Measurements from ENCODE around the gene POLL.
A peak's percentile ranks its signal among the peaks of the same experiment; 100 is the strongest.
"Not testable (repeated sequence)": the region's sequence is repeated elsewhere in the genome, so short reads cannot be mapped to it uniquely, and the experiment has no call there.

POLL gene

DNA sequence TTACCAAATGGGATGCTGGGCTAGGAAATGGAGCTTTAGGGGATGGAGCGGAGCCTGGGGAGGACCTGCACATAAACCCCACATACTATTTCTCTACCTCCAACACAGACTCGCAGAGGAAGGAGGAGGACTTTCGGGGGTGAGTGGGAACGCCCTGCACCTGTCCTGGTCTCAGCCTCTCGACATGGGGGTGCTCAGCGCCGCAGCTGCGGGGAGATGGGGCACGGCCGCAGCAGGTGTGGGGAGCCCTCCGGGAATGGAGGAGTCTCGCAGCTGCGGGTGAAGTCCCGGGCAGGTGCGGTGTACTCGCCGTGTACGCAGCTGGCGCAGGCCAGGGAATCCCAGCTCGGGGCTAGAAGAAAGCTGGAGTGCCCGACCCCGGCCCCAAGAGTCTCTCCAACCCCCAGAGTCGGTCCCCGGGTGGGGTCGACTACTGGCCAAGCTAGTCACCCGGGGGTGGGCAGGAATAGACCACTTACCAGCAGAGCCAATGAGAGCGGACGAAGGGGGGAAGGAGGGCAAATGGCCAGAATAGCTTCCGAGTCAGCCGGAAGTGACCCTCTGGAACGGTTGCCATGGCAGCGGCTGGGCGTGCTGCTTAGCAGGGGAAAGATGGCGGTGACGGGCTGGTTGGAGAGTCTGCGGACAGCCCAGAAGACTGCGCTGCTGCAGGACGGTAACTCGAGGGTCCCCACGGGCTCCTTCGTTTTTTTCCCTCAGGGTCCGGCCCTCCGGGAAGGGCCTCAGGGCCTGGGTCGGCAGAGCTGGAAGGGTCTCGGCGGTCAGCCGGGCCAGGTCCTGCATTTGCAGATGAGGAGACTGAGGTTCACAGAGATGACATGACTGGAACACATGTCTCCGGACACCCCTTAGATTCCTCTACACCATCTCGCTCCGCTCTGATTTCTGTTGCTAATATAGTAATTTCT lies at the start of gene POLL, which contains the start of gene DPCD:
POLL (minus strand) TSS at position 533 of the 929 bp plus-strand sequence. CDS start 897 bp downstream, outside the sequence.
DPCD (plus strand) TSS at position 597 of the 929 bp plus-strand sequence; CDS start at position 613, 16 bp downstream.
- DNase-seq: peak; percentile 95

DNA sequence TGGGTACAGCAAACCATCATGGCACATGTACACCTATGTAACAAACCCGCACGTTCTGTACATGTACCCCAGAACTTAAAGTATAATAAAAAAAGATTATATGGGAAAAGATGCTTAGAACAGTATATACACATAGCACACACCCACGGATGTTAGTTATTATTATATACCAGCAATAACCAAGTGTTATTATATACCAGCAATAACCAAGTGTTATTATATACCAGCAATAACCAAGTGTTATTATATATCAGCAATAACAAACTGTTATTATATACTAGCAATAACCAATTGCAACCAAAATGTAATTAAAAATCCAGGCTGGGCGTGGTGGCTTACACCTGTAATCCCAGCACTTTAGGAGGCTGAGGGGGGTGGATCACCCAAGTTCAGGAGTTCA lies 45.5 kb upstream of the POLL start:
- not testable (repeated sequence) for DNase-seq

DNA sequence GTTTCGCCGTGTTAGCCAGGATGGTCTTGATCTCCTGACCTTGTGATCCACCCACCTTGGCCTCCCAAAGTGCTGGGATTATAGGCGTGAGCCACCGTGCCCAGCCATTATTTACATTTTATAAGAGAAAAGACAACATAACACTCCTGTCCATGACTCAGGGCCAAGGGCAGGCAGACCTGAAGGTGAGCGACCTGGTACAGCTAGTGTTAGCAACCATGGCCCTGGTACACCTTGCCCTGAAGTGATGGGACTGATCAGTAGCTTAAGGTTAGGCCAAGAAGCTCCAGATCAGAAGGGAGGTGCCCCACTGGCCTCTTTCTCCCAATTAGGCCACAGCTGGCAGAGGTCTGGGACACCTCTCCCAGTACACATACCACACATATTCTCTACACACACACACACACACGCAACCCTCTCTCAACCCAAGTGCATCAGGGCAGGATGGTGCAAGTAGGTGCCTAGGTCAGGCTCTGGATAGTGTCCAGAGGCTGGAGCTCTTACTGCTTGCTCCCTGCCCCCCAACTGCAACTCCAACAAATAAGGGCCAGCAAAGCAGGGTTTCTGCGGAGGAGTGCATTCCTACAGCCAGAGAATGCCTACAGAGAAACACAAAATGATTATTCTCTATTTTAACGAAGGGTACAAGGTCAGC lies 43.9 kb upstream of the POLL start:
- no peak for DNase-seq

DNA sequence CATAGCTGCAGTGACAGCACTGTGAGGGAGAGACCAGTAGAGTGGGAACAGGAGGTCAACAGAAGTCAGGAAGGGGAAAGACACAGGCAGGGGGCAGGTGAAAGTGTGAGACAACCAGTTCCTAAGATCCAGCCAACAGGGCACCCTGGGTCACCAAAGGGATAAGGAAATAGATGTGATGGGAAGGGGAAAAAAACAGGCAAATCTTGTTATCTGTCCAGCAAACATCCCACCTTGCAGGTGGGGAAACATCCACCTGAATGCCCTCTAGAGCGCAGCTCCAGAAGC lies 42.5 kb upstream of the POLL start:
- no peak for DNase-seq

DNA sequence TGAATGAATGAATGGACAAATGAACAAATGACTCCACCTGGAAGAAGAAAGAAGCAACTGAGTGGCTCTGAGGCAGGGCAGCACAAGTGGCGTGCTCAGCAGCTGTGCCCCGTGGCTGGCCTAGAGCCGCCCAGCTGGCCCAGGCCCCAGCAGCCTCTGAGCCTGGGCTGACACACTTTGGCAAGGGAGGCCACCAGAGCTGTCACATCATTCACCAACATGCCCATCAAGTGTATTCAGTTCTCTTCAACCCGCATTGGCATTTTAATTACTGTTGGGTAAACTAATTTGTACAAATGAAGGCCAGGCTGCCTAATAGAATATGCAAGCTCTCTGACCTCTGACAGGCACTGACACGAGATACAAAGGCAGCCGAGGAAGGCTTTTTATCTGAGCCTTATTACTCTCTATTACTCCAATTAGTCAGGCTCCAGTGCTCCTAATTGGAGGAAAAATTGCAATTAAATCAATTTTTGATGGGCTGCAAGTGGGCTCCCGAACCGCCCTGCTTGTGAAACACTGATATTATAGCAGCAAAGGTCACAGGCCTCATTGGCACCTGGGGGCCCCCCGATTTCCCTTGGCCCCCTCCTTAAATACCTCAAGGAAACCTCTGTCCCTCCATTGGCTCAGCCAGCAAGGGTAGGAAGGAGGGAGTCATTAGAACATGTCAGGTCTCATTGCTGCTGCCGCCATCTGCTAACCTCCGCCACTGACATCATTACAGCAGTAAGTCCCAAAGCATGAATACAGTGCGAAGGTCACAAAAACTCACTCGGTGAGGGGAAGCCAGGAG lies 42.0 kb upstream of the POLL start:
- DNase-seq: no peak

DNA sequence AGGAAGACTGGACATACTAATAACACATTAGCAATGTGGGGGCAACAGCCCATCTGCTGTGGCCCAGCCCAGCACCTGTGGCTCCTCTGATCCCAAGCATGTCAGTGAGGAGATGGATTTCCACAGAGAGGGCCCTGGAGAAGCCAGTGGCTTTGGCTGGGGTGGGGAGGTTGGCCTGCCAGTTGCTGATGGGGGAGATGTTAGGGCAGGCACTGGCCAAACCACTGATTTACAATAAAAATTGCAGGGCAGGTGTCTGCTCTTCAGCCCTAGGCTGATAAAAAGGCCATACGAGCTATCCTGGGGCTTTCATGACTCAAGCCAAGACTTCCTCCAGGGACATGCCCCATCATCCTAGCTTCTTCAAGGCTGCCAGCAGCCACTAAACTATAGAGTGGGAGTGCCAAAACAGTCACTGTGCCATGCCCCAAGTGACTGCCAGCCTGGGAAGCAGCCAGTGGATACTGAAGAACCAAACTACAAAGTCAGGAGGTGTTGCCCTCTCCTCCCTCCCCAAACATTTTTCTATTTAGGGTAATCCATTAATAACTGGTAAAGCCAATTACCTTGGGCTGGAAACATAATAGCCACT lies 37.9 kb upstream of the POLL start:
- no peak for DNase-seq

DNA sequence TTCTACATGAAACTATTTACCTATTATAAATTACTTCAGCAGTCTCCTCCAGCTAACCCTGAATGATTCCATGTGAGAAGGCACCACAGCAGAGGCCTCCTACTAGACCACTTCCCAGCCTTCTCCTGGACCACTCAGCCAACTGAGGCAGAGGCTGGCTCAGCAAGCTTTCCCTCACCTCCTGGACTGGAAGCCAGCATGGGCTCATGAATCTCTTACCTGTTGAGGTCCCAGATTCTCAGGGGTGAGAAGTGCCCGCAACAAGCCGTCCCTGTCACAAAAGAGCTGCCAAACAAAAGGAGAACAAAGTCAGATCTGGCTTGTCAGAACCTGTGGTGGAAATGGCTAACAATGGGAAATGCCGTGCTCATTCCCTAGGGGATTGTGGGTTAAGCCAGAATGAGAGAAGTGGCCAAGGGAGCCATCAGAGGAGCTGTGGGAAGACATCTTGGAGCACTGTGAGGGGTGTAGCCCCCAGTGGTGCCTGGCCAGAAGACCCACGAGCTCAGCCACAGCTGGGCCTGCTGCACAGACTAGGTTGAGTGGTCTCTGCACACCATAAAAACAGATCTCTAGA lies 36.6 kb upstream of the POLL start:
- DNase-seq: peak; percentile 9

DNA sequence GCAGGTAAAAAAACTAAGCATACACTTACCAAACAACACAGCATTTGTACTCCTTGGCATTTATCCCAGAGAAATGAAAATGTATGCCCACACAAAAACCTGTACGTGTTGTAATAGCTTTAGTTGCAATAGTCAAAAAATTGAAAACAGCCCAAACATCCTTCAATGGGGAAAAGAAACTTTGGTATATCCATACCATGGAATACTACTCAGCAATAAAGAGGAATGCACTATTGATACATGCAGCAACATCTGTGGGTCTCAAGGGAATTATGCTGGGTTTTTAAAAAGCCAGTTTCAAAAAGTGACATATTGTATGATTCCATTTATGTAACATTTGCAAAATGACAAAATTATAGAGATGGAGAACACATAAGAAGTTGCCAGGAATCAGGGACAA lies 35.5 kb upstream of the POLL start:
- no peak for DNase-seq

DNA sequence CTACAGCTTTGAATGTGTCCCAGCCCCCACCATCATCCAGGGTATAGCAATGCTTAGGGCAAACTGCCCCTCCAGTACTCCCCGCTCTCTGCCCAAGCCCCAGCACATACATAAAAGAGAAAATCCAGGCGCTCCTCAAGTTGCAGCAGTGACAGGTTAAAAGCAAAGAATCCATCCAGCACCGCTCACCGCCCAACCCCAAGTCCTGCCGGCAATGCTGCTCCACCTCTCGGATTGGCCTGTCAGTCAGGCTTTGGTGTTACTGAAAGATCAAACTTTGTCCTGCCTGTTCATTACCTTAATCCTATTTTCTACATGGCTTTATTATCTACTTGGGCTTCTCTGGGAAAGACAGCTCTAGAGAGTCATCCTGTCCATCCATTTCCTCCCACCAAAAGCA lies 31.9 kb upstream of the POLL start:
- no peak for DNase-seq

DNA sequence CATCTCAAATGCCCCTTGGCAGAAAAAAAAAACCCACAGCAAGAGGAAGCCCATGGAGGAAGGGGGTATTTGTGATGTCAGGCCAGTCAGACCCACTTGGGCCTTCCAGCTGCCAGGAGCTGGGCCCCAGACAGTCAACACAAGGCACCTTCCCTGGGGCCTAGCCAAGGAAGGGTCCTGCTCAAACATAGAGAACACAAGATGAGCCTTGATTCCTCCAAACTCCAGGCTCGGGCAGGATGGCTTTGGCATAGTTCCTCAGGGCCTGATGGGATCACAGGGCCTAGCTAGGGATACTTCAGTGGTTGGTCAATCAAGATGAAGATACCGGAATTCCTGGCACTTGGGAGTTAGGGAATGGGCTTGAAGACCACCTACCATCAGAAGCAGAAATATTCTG lies 30.8 kb upstream of the POLL start:
- no peak for DNase-seq

DNA sequence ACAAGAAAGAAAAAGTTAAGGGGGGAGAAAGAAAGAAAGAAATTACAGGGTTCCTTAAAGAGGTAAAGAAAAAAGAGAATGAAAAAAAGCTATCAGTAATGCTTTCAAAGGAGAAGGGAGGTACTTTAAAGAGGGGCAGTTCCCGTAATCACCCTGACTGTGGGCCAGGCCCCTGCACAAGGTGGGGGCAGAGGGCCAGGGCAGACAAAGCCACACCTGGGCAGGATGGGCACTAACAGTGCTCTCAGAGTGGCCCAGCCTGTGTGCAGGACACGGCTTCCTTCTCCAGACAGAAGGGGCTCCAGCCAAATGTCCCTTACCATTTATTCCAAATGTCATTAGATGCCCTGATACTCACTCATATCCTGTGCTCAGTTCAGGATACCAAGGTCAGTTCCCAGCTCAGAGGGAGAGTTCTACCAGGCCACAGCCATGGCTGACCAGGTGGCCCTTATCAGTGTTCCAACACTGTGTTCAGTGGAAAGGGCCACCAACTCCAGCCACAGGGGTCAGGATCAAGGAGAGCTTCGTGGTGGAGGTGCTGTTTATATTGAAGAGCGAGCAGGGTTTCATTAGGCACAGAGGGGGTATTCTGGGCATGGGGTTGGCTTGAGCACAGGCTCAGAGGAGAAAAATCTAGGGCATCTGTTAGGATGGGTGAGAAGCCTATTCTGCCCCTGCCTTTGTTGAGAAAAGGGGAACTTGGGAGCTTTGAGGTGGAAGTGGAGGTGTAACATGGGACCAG lies 29.9 kb upstream of the POLL start:
- DNase-seq: no peak

DNA sequence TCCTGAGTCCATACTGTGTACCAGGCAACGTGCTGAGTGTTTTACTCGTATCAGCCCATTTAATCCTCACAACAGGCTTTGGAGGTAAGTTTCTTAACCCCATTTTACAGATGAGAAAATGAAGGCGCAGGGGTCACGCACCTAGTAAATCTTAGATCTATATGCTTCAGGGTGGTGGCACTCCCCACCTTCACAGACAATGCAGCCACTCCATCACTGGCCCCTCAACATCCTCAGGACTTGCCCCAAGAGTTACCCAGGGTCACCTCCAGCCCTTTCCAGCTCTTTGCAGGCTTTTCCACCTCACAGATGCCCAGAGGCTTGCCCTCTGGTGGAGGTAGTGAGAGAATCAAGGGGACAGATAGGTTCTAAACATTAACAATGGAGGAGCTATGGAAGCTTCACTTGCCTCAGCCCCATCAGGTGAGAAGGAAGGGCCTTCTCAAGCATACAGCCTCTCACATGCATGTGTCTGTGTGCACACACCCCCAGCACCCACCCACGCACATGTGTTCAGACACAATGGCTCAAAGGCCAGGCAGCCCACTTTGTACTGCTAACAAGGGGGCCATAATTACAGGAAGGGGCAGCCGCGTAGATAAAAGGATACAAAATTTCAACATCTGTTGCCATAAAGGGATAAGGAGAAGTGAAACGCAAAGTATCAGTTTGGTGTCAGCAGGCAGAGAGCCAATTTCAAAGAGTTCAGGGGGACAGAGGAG lies 29.2 kb upstream of the POLL start:
- DNase-seq: no peak

DNA sequence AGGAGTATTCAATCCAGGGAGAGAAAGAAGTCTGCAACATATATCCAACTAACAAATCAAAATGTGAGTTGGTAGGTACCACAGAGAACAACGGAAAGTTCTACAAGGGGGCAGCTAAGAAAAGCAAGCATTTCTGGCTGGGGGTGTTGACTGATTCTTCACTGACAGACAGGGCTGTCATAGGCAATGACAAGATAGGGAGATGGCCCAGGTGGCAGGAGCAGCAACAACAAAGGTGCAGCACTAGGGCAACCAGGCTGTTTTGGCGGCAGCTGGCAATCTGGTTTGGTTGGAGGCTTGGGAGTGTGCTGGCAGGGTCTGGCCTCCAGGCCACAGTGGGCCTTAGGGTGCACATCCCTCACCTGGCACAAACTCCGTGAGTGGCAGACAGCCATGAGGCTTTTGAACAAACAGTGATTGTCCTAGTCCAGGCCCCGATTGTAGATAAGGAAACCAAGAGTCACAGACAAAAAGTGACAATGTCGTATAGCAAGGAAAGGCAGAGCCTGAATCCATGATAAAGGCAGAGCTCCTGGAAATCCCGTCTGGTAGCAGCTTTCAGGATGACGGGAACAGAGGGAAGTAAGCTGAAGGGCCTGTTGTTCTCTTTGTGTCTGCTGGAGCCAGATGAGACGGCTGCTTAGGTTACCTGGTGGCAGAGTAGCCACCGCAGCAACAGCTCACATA lies 28.5 kb upstream of the POLL start:
- DNase-seq: no peak

DNA sequence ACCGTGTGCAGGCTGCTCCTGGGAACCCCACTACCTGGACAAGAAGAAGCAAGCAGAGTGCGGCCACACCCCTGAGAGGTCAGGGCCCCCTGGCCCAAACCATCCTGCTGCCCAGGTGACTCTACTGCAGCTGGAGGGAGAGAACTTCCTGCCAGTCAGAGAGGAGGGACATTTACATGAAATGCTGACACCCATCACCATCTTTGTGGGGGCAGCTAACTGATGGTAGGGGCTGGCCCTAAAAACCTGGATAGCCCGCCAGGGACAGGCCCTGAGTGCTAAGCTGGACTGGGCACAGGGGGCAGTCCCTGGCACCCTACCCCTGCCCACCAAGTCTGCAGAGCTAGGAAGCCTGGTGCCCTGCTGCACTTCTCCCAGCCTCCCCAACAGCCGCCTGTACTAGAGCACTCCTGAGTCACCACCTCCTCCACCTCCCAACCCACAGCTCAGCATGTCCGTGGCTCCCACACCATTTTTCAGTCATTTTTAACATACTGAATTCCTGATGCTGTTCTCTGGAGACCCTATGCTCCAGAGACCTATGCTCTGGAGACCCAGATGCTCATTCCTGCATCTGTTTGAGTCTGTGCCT lies 27.6 kb upstream of the POLL start:
- DNase-seq: no peak

DNA sequence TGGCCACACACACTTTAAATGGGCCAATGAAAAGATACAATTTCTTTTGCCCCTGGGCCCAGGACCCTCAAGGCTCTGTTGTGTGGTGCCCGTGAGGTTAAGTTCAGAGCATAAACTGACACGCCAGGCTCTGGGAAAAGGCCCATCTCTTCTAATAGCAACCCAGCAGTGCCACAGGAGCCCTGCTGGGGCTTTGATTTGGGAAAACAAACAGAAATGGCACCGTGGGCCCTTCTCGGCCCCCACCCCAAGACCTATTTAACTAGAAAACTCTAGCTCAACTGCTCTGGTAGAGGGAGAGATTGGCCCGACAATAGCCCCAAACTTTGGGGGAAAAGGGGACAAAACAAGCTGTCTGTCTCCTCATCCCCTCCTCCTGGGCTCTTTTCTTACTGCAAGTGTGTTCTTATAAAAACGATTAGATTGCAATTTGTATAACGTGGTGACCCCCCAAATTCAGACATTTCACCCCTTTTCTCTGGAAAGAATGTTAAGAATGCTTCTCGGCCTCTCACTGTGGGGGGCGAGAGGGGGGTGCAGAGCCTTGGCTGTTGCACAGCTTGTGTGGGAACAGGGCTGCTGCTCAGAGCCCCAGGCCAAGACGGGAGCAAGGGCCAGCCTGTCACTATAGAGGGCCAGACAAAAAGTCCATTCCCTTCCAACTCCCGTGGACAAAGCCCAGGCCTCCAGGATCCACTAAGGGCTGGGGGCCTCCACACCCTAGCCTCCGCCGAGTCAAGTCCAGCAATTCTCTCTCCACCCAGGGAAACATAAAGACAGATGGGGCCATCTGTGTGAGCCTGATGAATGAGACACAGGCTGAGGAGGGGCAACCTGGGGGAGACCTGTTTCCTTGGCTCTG lies 26.8 kb upstream of the POLL start:
- DNase-seq: no peak

DNA sequence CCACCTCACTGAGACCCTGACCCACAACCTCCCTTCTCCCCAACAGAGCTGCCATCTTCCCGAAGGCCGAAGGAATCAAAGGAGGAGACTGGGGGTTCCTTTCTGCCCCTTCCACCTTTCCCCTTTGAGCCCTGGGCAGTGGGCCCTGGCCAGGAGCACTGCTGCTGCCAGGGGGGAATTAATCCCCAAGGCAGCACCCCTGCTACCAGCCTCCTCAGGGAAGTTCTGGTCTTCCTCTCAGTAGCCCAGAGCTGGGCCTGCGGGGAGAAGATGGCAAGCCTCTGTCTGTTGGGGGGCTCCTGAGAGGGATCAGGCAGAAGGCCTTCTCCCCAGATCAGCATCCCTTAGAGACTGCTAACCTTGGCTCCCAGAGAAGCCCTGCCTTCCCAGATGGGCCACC lies 25.6 kb upstream of the POLL start:
- no peak for DNase-seq

DNA sequence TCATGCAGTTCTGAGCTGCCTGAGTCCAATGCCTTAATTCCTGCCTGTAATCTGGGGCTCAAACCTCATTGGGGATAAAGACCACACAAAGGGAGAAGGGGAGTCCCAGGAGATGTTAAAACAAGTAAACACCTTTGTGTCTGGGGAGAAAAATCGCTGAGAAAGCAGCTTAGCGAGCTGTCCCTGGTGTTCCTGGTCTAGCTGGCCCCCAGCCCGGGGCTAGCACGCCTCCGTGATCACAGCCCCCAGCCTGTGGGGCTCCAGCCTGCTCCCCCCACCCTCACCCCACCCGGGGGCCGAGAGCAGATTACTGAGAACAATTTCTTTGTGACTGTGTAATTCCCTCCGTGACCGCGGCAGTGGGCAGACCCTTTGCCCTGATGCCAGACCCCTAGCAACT lies 24.8 kb upstream of the POLL start:
- DNase-seq: no peak

DNA sequence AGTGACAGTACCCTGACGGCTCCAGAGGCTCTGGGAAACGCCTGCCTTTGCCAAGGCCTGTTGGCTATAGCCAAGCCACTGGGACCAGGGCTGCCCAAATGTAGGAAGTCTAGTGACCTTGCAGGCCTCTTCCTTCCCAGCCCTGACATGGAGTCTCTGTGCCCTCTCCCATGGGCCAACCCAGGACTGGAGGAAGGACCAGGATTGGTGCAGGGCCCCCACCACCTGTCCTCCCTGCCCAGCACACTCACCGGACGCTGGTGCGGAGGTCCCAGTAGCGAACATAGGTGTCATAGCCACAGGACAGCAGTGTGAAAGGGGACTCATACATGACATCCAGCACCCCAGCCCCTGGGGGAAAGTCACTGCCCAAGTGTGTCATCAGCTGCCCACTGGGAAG lies 24.0 kb upstream of the POLL start:
- no peak for DNase-seq
